WTC11 (cell line): ENCODE results near the gene KLF11. TPM values are rescaled to one million over a fixed set of nuclear protein-coding genes. Genes with fewer than 3 reads are reported as not detected.

ENCODE experiments used
- ATAC-seq: fragments of 200-7000 bp; cut with Tn5 transposase; 2 replicates; pipeline ENCODE4 v1.10.0; 2021; ENCODE audit warnings: mild to moderate bottlenecking, moderate library complexity
- CTCF ChIA-PET: fragments of 300-600 bp; sonication (Branson Sonifier 250); formaldehyde crosslinking; loops from one replicate; lab custom pipeline; 2021; ENCODE audit warnings: antibody characterized with exemption; lab: Charles Lee
- POLR2A ChIA-PET: fragments of 350-600 bp; sonication (Branson Sonifier 250); formaldehyde crosslinking; loops from one replicate; lab custom pipeline; 2021; ENCODE audit warnings: antibody characterized with exemption; lab: Charles Lee
- DNase-seq: peaks from one replicate; pipeline ENCODE4 v3.0.0; 2021; ENCODE audit warnings: low spot score
- H3K27ac Mint-ChIP-seq: 2 replicates; pipeline ENCODE4 v1.8.0; 2021; ENCODE audit warnings: mixed read lengths
- H3K27me3 Mint-ChIP-seq: 2 replicates; pipeline ENCODE4 v1.8.0; 2021; ENCODE audit warnings: low read depth, mild to moderate bottlenecking, moderate library complexity, mixed read lengths
- H3K36me3 Mint-ChIP-seq: 2 replicates; pipeline ENCODE4 v1.8.0; 2021; ENCODE audit warnings: mixed read lengths
- H3K4me1 Mint-ChIP-seq: 2 replicates; pipeline ENCODE4 v1.8.0; 2022; ENCODE audit warnings: mixed read lengths
- H3K4me3 Mint-ChIP-seq: 2 replicates; pipeline ENCODE4 v1.8.0; 2021; ENCODE audit warnings: mild to moderate bottlenecking, moderate library complexity, mixed read lengths
- H3K9me3 Mint-ChIP-seq: 2 replicates; pipeline ENCODE4 v1.8.0; 2021; ENCODE audit warnings: mixed read lengths
- FOXK1 ChIP-seq: sonication (generic); formaldehyde crosslinking; IDR thresholded peaks from 2 replicates; pipeline ENCODE4 v1.8.0; 2022; ENCODE audit warnings: mild to moderate bottlenecking, moderate library complexity, missing genetic modification reagents
- GABPB1 ChIP-seq: sonication (generic); formaldehyde crosslinking; IDR thresholded peaks from 2 replicates; pipeline ENCODE4 v1.8.1; 2023; ENCODE audit warnings: mild to moderate bottlenecking, missing genetic modification reagents
- GRHL2 ChIP-seq: fragments of 250-450 bp; sonication (Bioruptor Pico); IDR thresholded peaks from 2 replicates; pipeline ENCODE4 v1.8.0; 2022; ENCODE audit warnings: mild to moderate bottlenecking, moderate library complexity; ENCODE audit not compliant: insufficient replicate concordance, severe bottlenecking
- IRF2 ChIP-seq: sonication (generic); formaldehyde crosslinking; IDR thresholded peaks from 2 replicates; pipeline ENCODE4 v1.8.0; 2022; ENCODE audit warnings: low read depth, missing genetic modification reagents, borderline replicate concordance
- JUN ChIP-seq: sonication (generic); formaldehyde crosslinking; IDR thresholded peaks from 2 replicates; pipeline ENCODE4 v1.8.0; 2023; ENCODE audit warnings: mild to moderate bottlenecking, missing genetic modification reagents
- KAT7 ChIP-seq: sonication (generic); formaldehyde crosslinking; IDR thresholded peaks from 2 replicates; pipeline ENCODE4 v1.8.1; 2023; ENCODE audit warnings: missing genetic modification reagents, mild to moderate bottlenecking, borderline replicate concordance
- NR1H2 ChIP-seq: sonication (generic); formaldehyde crosslinking; IDR thresholded peaks from 2 replicates; pipeline ENCODE4 v1.9.0; 2021; ENCODE audit warnings: mild to moderate bottlenecking, moderate library complexity, missing genetic modification reagents
- SOX15 ChIP-seq: fragments of 250-450 bp; sonication (Bioruptor Pico); IDR thresholded peaks from 2 replicates; pipeline ENCODE4 v1.9.0; 2021; ENCODE audit warnings: mild to moderate bottlenecking
- ZNF317 ChIP-seq: sonication (generic); formaldehyde crosslinking; IDR thresholded peaks from 2 replicates; pipeline ENCODE4 v1.8.1; 2023; ENCODE audit warnings: low read depth, mild to moderate bottlenecking, moderate library complexity, missing genetic modification reagents, borderline replicate concordance
- ZNF396 ChIP-seq: fragments of 250-450 bp; sonication (Bioruptor Pico); IDR thresholded peaks from 2 replicates; pipeline ENCODE4 v1.8.0; 2021; ENCODE audit warnings: mild to moderate bottlenecking, moderate library complexity, borderline replicate concordance
- ZNF671 ChIP-seq: fragments of 250-450 bp; sonication (Bioruptor Pico); IDR thresholded peaks from 2 replicates; pipeline ENCODE4 v1.8.0; 2021; ENCODE audit warnings: mild to moderate bottlenecking
- total RNA-seq: library from RNA; stranded (reverse); gene quantifications from 3 replicates; pipeline ENCODE4 v1.2.3, GENCODE V29; 2021
- TF ChIP-seq, protein P1 (sequence below): sonication (generic); formaldehyde crosslinking; IDR thresholded peaks from 2 replicates; pipeline ENCODE4 v1.8.1; 2023; ENCODE audit warnings: mild to moderate bottlenecking, missing genetic modification reagents, borderline replicate concordance
- TF ChIP-seq, protein P2 (sequence below): fragments of 200-600 bp; IDR thresholded peaks from 2 replicates; pipeline ENCODE4 v1.8.0; 2022; ENCODE audit warnings: antibody characterized with exemption
- TF ChIP-seq, protein P3 (sequence below): sonication (generic); formaldehyde crosslinking; IDR thresholded peaks from 2 replicates; pipeline ENCODE4 v1.8.1; 2023; ENCODE audit warnings: mild to moderate bottlenecking, missing genetic modification reagents
- TF ChIP-seq, protein P4 (sequence below): sonication (generic); formaldehyde crosslinking; IDR thresholded peaks from 2 replicates; pipeline ENCODE4 v1.8.0; 2023; ENCODE audit warnings: missing genetic modification reagents
- TF ChIP-seq, protein P5 (sequence below): sonication (generic); formaldehyde crosslinking; IDR thresholded peaks from 2 replicates; pipeline ENCODE4 v1.8.1; 2023; ENCODE audit warnings: mild to moderate bottlenecking, moderate library complexity, missing genetic modification reagents
- TF ChIP-seq, protein P6 (sequence below): sonication (generic); formaldehyde crosslinking; IDR thresholded peaks from 2 replicates; pipeline ENCODE4 v1.8.0; 2022; ENCODE audit warnings: mild to moderate bottlenecking, missing genetic modification reagents
- TF ChIP-seq, protein P7 (sequence below): fragments of 250-450 bp; sonication (Bioruptor Pico); IDR thresholded peaks from 2 replicates; pipeline ENCODE4 v1.9.0; 2021; ENCODE audit warnings: moderate library complexity, mild to moderate bottlenecking, inconsistent platforms, borderline replicate concordance

Gene KLF11
- total RNA-seq, 1 experiment from 2014 or later, result 8.8 TPM

DNA sequence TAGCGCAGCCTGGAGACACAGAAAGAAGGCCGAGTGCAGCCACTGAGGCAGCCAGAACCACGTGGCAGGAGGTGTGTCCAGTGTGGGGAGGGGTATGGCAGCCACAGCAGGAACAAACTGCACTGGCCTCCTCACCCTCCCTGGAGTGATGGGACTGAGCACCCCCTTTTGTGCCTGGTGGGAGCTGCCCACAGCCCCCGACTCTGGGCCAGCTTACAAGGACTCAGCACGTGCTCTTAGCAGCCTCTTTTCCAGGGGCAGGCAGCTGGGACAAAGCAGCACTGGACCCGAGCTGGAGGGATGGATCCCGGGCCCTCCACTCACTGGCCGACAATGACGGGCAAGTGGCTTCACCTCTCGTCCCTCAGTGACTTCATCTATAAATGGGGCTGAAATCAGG is 5.2 kb upstream of the KLF11 start:
- no peak for ATAC-seq
- no peak for DNase-seq
- POLR2A ChIA-PET, result no interaction called here
- H3K27ac Mint-ChIP-seq, result no peak overlapping the region
- H3K4me1 Mint-ChIP-seq, result peaks cover 10% of the 10 kb centered on the region
- H3K27me3 Mint-ChIP-seq, result peaks cover 26% of the 10 kb centered on the region
- TF ChIP-seq, protein P1, sequence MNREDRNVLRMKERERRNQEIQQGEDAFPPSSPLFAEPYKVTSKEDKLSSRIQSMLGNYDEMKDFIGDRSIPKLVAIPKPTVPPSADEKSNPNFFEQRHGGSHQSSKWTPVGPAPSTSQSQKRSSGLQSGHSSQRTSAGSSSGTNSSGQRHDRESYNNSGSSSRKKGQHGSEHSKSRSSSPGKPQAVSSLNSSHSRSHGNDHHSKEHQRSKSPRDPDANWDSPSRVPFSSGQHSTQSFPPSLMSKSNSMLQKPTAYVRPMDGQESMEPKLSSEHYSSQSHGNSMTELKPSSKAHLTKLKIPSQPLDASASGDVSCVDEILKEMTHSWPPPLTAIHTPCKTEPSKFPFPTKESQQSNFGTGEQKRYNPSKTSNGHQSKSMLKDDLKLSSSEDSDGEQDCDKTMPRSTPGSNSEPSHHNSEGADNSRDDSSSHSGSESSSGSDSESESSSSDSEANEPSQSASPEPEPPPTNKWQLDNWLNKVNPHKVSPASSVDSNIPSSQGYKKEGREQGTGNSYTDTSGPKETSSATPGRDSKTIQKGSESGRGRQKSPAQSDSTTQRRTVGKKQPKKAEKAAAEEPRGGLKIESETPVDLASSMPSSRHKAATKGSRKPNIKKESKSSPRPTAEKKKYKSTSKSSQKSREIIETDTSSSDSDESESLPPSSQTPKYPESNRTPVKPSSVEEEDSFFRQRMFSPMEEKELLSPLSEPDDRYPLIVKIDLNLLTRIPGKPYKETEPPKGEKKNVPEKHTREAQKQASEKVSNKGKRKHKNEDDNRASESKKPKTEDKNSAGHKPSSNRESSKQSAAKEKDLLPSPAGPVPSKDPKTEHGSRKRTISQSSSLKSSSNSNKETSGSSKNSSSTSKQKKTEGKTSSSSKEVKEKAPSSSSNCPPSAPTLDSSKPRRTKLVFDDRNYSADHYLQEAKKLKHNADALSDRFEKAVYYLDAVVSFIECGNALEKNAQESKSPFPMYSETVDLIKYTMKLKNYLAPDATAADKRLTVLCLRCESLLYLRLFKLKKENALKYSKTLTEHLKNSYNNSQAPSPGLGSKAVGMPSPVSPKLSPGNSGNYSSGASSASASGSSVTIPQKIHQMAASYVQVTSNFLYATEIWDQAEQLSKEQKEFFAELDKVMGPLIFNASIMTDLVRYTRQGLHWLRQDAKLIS (CRISPR knock-in tag), result no peak
- TF ChIP-seq FOXK1 (CRISPR knock-in tag) (no peak), JUN (CRISPR knock-in tag) (no peak), ZNF671 (CRISPR knock-in tag) (no peak), ZNF317 (CRISPR knock-in tag) (no peak), SOX15 (no peak), KAT7 (CRISPR knock-in tag) (no peak), ZNF396 (no peak), GABPB1 (CRISPR knock-in tag) (no peak), GRHL2 (CRISPR knock-in tag) (no peak)
- TF ChIP-seq, protein P2, sequence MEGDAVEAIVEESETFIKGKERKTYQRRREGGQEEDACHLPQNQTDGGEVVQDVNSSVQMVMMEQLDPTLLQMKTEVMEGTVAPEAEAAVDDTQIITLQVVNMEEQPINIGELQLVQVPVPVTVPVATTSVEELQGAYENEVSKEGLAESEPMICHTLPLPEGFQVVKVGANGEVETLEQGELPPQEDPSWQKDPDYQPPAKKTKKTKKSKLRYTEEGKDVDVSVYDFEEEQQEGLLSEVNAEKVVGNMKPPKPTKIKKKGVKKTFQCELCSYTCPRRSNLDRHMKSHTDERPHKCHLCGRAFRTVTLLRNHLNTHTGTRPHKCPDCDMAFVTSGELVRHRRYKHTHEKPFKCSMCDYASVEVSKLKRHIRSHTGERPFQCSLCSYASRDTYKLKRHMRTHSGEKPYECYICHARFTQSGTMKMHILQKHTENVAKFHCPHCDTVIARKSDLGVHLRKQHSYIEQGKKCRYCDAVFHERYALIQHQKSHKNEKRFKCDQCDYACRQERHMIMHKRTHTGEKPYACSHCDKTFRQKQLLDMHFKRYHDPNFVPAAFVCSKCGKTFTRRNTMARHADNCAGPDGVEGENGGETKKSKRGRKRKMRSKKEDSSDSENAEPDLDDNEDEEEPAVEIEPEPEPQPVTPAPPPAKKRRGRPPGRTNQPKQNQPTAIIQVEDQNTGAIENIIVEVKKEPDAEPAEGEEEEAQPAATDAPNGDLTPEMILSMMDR, result no peak
- TF ChIP-seq, protein P3, sequence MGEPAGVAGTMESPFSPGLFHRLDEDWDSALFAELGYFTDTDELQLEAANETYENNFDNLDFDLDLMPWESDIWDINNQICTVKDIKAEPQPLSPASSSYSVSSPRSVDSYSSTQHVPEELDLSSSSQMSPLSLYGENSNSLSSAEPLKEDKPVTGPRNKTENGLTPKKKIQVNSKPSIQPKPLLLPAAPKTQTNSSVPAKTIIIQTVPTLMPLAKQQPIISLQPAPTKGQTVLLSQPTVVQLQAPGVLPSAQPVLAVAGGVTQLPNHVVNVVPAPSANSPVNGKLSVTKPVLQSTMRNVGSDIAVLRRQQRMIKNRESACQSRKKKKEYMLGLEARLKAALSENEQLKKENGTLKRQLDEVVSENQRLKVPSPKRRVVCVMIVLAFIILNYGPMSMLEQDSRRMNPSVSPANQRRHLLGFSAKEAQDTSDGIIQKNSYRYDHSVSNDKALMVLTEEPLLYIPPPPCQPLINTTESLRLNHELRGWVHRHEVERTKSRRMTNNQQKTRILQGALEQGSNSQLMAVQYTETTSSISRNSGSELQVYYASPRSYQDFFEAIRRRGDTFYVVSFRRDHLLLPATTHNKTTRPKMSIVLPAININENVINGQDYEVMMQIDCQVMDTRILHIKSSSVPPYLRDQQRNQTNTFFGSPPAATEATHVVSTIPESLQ, result no peak
- TF ChIP-seq, protein P4, sequence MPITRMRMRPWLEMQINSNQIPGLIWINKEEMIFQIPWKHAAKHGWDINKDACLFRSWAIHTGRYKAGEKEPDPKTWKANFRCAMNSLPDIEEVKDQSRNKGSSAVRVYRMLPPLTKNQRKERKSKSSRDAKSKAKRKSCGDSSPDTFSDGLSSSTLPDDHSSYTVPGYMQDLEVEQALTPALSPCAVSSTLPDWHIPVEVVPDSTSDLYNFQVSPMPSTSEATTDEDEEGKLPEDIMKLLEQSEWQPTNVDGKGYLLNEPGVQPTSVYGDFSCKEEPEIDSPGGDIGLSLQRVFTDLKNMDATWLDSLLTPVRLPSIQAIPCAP, result no peak
- TF ChIP-seq, protein P5, sequence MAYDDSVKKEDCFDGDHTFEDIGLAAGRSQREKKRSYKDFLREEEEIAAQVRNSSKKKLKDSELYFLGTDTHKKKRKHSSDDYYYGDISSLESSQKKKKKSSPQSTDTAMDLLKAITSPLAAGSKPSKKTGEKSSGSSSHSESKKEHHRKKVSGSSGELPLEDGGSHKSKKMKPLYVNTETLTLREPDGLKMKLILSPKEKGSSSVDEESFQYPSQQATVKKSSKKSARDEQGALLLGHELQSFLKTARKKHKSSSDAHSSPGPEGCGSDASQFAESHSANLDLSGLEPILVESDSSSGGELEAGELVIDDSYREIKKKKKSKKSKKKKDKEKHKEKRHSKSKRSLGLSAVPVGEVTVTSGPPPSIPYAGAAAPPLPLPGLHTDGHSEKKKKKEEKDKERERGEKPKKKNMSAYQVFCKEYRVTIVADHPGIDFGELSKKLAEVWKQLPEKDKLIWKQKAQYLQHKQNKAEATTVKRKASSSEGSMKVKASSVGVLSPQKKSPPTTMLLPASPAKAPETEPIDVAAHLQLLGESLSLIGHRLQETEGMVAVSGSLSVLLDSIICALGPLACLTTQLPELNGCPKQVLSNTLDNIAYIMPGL (CRISPR knock-in tag), result no peak
- no peaks in the 10 kb centered on the region; the same call in 1 of the 2 replicates for H3K36me3 Mint-ChIP-seq
- no peak overlapping the region for H3K4me3 Mint-ChIP-seq
- CTCF ChIA-PET, result interaction anchor here (1.0 to 1.1 kb wide), 2 partner anchors 35 to 59 kb away, joined by 3 to 4 read pairs (median 3); no protein-coding TSS in a partner anchor
- no peaks in the 10 kb centered on the region for H3K9me3 Mint-ChIP-seq

DNA sequence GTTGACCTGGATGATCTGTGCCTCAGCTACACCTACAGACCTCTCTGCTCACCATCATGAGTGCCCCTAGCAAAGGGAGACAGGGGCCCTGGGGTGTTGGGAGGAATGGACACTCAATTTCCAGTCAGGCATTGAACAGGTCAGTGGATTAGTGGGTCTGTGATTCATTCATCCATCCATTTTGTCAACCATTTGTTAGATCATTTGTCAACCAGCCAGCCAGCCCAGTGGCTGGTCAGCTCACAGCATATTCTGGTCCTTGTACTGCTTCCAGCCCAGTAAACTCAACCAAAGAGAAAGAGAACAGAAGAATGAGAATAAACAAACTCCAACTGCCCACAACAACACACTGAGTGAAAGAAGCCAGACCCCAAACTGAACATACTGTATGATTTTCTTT is 4.6 kb upstream of the KLF11 start:
- DNase-seq, result no peak
- ChIA-PET CTCF (interaction anchor here (1.0 kb wide), 1 partner anchor 59 kb away, joined by 3 read pairs; no protein-coding TSS in a partner anchor), POLR2A (no interaction called here)
- Mint-ChIP-seq H3K27me3 (peaks cover 26% of the 10 kb centered on the region), H3K4me3 (no peak overlapping the region), H3K9me3 (no peaks in the 10 kb centered on the region), H3K27ac (no peak overlapping the region), H3K4me1 (peaks cover 10% of the 10 kb centered on the region), H3K36me3 (no peaks in the 10 kb centered on the region; the same call in 1 of the 2 replicates)
- TF ChIP-seq, protein P6, sequence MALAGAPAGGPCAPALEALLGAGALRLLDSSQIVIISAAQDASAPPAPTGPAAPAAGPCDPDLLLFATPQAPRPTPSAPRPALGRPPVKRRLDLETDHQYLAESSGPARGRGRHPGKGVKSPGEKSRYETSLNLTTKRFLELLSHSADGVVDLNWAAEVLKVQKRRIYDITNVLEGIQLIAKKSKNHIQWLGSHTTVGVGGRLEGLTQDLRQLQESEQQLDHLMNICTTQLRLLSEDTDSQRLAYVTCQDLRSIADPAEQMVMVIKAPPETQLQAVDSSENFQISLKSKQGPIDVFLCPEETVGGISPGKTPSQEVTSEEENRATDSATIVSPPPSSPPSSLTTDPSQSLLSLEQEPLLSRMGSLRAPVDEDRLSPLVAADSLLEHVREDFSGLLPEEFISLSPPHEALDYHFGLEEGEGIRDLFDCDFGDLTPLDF (CRISPR knock-in tag), result no peak
- TF ChIP-seq IRF2 (no peak), NR1H2 (CRISPR knock-in tag) (no peak)
- TF ChIP-seq, protein P7, sequence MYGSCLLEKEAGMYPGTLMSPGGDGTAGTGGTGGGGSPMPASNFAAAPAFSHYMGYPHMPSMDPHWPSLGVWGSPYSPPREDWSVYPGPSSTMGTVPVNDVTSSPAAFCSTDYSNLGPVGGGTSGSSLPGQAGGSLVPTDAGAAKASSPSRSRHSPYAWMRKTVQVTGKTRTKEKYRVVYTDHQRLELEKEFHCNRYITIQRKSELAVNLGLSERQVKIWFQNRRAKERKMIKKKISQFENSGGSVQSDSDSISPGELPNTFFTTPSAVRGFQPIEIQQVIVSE (CRISPR knock-in tag), result no peak
- TF ChIP-seq, protein P4, result no peak
- no peak for ATAC-seq
